Neural progenitor cell (in vitro differentiated cells): ENCODE measurements around the gene ZC3H13. TPM values are rescaled to one million over a fixed set of nuclear protein-coding genes. Genes with fewer than 3 reads are reported as not detected.

Source experiments
- DNase-seq: peaks from one replicate; pipeline ENCODE4 v3.0.0-alpha.2; 2016; ENCODE audit warnings: low spot score
- H2AFZ ChIP-seq: fragments of 200-600 bp; sonication (generic); replicated peaks from 2 replicates; pipeline ENCODE4 v1.6.1; 2016; ENCODE audit warnings: antibody characterized with exemption
- H3F3A ChIP-seq: fragments of 200-600 bp; sonication (generic); 2 replicates; pipeline ENCODE4 v1.6.1; 2016; ENCODE audit warnings: antibody characterized with exemption, low read depth
- H3K27ac ChIP-seq: fragments of 200-600 bp; sonication (generic); 2 replicates; pipeline ENCODE4 v1.5.1; 2016; ENCODE audit warnings: mild to moderate bottlenecking
- H3K27me3 ChIP-seq: fragments of 200-600 bp; sonication (generic); 2 replicates; pipeline ENCODE4 v1.6.1; 2016; ENCODE audit warnings: mild to moderate bottlenecking, moderate library complexity
- H3K36me3 ChIP-seq: fragments of 200-600 bp; sonication (generic); 2 replicates; pipeline ENCODE4 v1.5.1; 2016
- H3K4me1 ChIP-seq: fragments of 200-600 bp; sonication (generic); 2 replicates; pipeline ENCODE4 v1.6.1; 2016; ENCODE audit warnings: mixed run types
- H3K4me2 ChIP-seq: fragments of 200-600 bp; sonication (generic); 2 replicates; pipeline ENCODE4 v1.6.1; 2016
- H3K4me3 ChIP-seq: fragments of 200-600 bp; sonication (generic); 2 replicates; pipeline ENCODE4 v1.5.1; 2016
- H3K79me2 ChIP-seq: fragments of 200-600 bp; sonication (generic); 2 replicates; pipeline ENCODE4 v1.6.1; 2016; ENCODE audit warnings: low read depth
- H3K9ac ChIP-seq: fragments of 200-600 bp; sonication (generic); 2 replicates; pipeline ENCODE4 v1.6.1; 2016
- H3K9me3 ChIP-seq: fragments of 200-600 bp; sonication (generic); 2 replicates; pipeline ENCODE4 v1.5.1; 2016; ENCODE audit warnings: low read depth
- H4K20me1 ChIP-seq: fragments of 200-600 bp; sonication (generic); 2 replicates; pipeline ENCODE4 v1.6.1; 2016; ENCODE audit warnings: low read depth
- H3K27ac Mint-ChIP-seq: 3 replicates; pipeline ENCODE4 v1.8.0; 2021; ENCODE audit warnings: mixed read lengths
- H3K27me3 Mint-ChIP-seq: 2 replicates; pipeline ENCODE4 v1.8.0; 2022; ENCODE audit warnings: low read depth, mild to moderate bottlenecking, inconsistent platforms, moderate library complexity, mixed read lengths; ENCODE audit not compliant: insufficient read depth
- H3K36me3 Mint-ChIP-seq: 3 replicates; pipeline ENCODE4 v1.8.0; 2021; ENCODE audit warnings: mixed read lengths
- H3K4me1 Mint-ChIP-seq: 3 replicates; pipeline ENCODE4 v1.8.0; 2021; ENCODE audit warnings: mixed read lengths
- H3K4me3 Mint-ChIP-seq: 3 replicates; pipeline ENCODE4 v1.8.0; 2021; ENCODE audit warnings: mild to moderate bottlenecking, moderate library complexity, mixed read lengths
- H3K9me3 Mint-ChIP-seq: 3 replicates; pipeline ENCODE4 v1.8.0; 2020; ENCODE audit warnings: mixed read lengths
- CTCF ChIP-seq: fragments of 200-600 bp; sonication (generic); IDR thresholded peaks from 2 replicates; pipeline ENCODE4 v1.5.1; 2017; ENCODE audit warnings: antibody characterized with exemption, mild to moderate bottlenecking
- EZH2 ChIP-seq: fragments of 200-600 bp; sonication (generic); IDR thresholded peaks from 2 replicates; pipeline ENCODE4 v1.6.1; 2017; ENCODE audit warnings: antibody characterized with exemption, mild to moderate bottlenecking, moderate library complexity
- EZH2phosphoT487 ChIP-seq: fragments of 200-600 bp; sonication (generic); IDR thresholded peaks from 2 replicates; pipeline ENCODE4 v1.6.1; 2017; ENCODE audit warnings: antibody characterized with exemption
- total RNA-seq: library from RNA; depleted of rRNA; stranded (reverse); fragments of >200 nt; gene quantifications from 2 replicates; pipeline ENCODE4 v1.2.3, GENCODE V29; 2015; ENCODE audit warnings: low replicate concordance

ZC3H13 gene
- total RNA-seq, 1 donor from 2014 or later = 41.4 TPM

- no peak for DNase-seq
- Histone ChIP-seq H3K4me1 (no peaks in the 10 kb centered on the region), H2AFZ (no peak overlapping the region), H3F3A (peaks cover 3% of the 10 kb centered on the region), H4K20me1 (peaks cover 41% of the 10 kb centered on the region), H3K27me3 (no peaks in the 10 kb centered on the region), H3K9me3 (no peaks in the 10 kb centered on the region), H3K79me2 (peaks cover 78% of the 10 kb centered on the region), H3K4me3 (no peak overlapping the region), H3K27ac (no peak overlapping the region), H3K4me2 (no peak overlapping the region), H3K9ac (no peak overlapping the region), H3K36me3 (peaks cover 10% of the 10 kb centered on the region)
- peaks cover 16% of the 10 kb centered on the region for H3K36me3 Mint-ChIP-seq
- H3K4me1 Mint-ChIP-seq = no peaks in the 10 kb centered on the region
- H3K4me3 Mint-ChIP-seq = no peak overlapping the region
- TF ChIP-seq EZH2phosphoT487 (no peak), EZH2 (no peak), CTCF (no peak)
- no peaks in the 10 kb centered on the region for H3K27me3 Mint-ChIP-seq
- H3K9me3 Mint-ChIP-seq = no peaks in the 10 kb centered on the region
- no peak overlapping the region for H3K27ac Mint-ChIP-seq
Observed at GRCh38 chr13:46041419-46041839, 11.1 kb downstream of the ZC3H13 start.

GRCh38 chr13:46040763-46041162 is 11.8 kb downstream of the ZC3H13 start:
- H3K4me2 ChIP-seq = no peak overlapping the region
- Mint-ChIP-seq H3K9me3 (no peaks in the 10 kb centered on the region), H3K27me3 (no peaks in the 10 kb centered on the region), H3K27ac (no peak overlapping the region), H3K4me3 (no peak overlapping the region), H3K36me3 (peaks cover 21% of the 10 kb centered on the region), H3K4me1 (no peaks in the 10 kb centered on the region)
- peaks cover 3% of the 10 kb centered on the region for H3F3A ChIP-seq
- TF ChIP-seq CTCF (no peak), EZH2phosphoT487 (no peak), EZH2 (no peak)
- H3K27ac ChIP-seq = no peak overlapping the region
- H3K4me3 ChIP-seq = no peak overlapping the region
- H3K79me2 ChIP-seq = peaks cover 78% of the 10 kb centered on the region
- DNase-seq = no peak
- H3K9me3 ChIP-seq = no peaks in the 10 kb centered on the region
- peaks cover 10% of the 10 kb centered on the region for H3K36me3 ChIP-seq
- no peaks in the 10 kb centered on the region for H3K4me1 ChIP-seq
- no peaks in the 10 kb centered on the region for H3K27me3 ChIP-seq
- H2AFZ ChIP-seq = no peak overlapping the region
- peaks cover 40% of the 10 kb centered on the region for H4K20me1 ChIP-seq
- H3K9ac ChIP-seq = no peak overlapping the region

- H3K36me3 Mint-ChIP-seq = peaks cover 28% of the 10 kb centered on the region
- Histone ChIP-seq H3K36me3 (peaks cover 10% of the 10 kb centered on the region), H3K27ac (no peak overlapping the region), H3K4me2 (no peak overlapping the region), H3K9ac (no peak overlapping the region), H3K4me3 (no peak overlapping the region), H4K20me1 (peaks cover 33% of the 10 kb centered on the region), H3K4me1 (no peaks in the 10 kb centered on the region), H3F3A (peaks cover 3% of the 10 kb centered on the region), H3K27me3 (no peaks in the 10 kb centered on the region), H2AFZ (no peak overlapping the region), H3K79me2 (peaks cover 78% of the 10 kb centered on the region), H3K9me3 (no peaks in the 10 kb centered on the region)
- H3K27ac Mint-ChIP-seq = no peak overlapping the region
- DNase-seq = no peak
- H3K9me3 Mint-ChIP-seq = no peaks in the 10 kb centered on the region
- H3K4me3 Mint-ChIP-seq = no peak overlapping the region
- TF ChIP-seq EZH2 = no peak
- no peak for TF ChIP-seq CTCF
- TF ChIP-seq EZH2phosphoT487 = no peak
- H3K27me3 Mint-ChIP-seq = no peaks in the 10 kb centered on the region
- H3K4me1 Mint-ChIP-seq = no peaks in the 10 kb centered on the region
Observed at GRCh38 chr13:46039411-46040182, 12.9 kb downstream of the ZC3H13 start.
